ENCODE data around the gene NUDT22.
A peak's percentile ranks its signal among the peaks of the same experiment; 100 is the strongest.
"Not testable (repeated sequence)": the region's sequence is repeated elsewhere in the genome, so short reads cannot be mapped to it uniquely, and the experiment has no call there.

Gene NUDT22

GRCh38 chr11:64243236-64243854, 17.3 kb downstream of the NUDT22 start:
- peaks cover 28% of the 10 kb centered on the region for H3K4me1 ChIP-seq (ENCODE audit: control insufficient read depth, insufficient read depth, low read length)
- 91 to 93% methylated on average over 8 of the region's 8 CpGs for WGBS, 2 experiments
- no peak overlapping the region for H3K4me3 ChIP-seq (ENCODE audit: insufficient read depth, low read depth, low read length)
- peaks cover 5% of the 10 kb centered on the region for H3K36me3 ChIP-seq (ENCODE audit: control insufficient read depth, insufficient read depth, low read length)
- no peaks in the 10 kb centered on the region for H3K9me3 ChIP-seq (ENCODE audit: control insufficient read depth, low read length)
- peaks cover 7% of the 10 kb centered on the region for H3K27me3 ChIP-seq (ENCODE audit: control insufficient read depth, insufficient read depth, low read length, poor library complexity, severe bottlenecking)
- H3K27ac ChIP-seq (ENCODE audit: insufficient read depth, low read depth, low read length, poor library complexity, severe bottlenecking): no peak overlapping the region

GRCh38 chr11:64244107-64244506, 18.0 kb downstream of the NUDT22 start:
- H3K36me3 ChIP-seq (ENCODE audit: control insufficient read depth, insufficient read depth, low read length): peaks cover 5% of the 10 kb centered on the region
- no peak overlapping the region for H3K4me3 ChIP-seq (ENCODE audit: insufficient read depth, low read depth, low read length)
- peaks cover 7% of the 10 kb centered on the region for H3K27me3 ChIP-seq (ENCODE audit: control insufficient read depth, insufficient read depth, low read length, poor library complexity, severe bottlenecking)
- no peak overlapping the region for H3K27ac ChIP-seq (ENCODE audit: insufficient read depth, low read depth, low read length, poor library complexity, severe bottlenecking)
- peaks cover 28% of the 10 kb centered on the region for H3K4me1 ChIP-seq (ENCODE audit: control insufficient read depth, insufficient read depth, low read length)
- WGBS, 2 experiments: 72 to 81% methylated on average over 5 of the region's 5 CpGs
- H3K9me3 ChIP-seq (ENCODE audit: control insufficient read depth, low read length): no peaks in the 10 kb centered on the region

GRCh38 chr11:64244966-64245365, 18.9 kb downstream of the NUDT22 start:
- Histone ChIP-seq H3K4me1 (ENCODE audit: control insufficient read depth, insufficient read depth, low read length) (peaks cover 28% of the 10 kb centered on the region), H3K27ac (ENCODE audit: insufficient read depth, low read depth, low read length, poor library complexity, severe bottlenecking) (no peak overlapping the region)

GRCh38 chr11:64245401-64245796, 19.3 kb downstream of the NUDT22 start:
- no peaks in the 10 kb centered on the region for H3K9me3 ChIP-seq (ENCODE audit: control insufficient read depth, low read length)
- H3K4me1 ChIP-seq (ENCODE audit: control insufficient read depth, insufficient read depth, low read length): peaks cover 26% of the 10 kb centered on the region
- peaks cover 7% of the 10 kb centered on the region for H3K27me3 ChIP-seq (ENCODE audit: control insufficient read depth, insufficient read depth, low read length, poor library complexity, severe bottlenecking)
- H3K4me3 ChIP-seq (ENCODE audit: insufficient read depth, low read depth, low read length): peak overlapping the region; percentile 76
- H3K27ac ChIP-seq (ENCODE audit: insufficient read depth, low read depth, low read length, poor library complexity, severe bottlenecking): no peak overlapping the region
- H3K36me3 ChIP-seq (ENCODE audit: control insufficient read depth, insufficient read depth, low read length): peaks cover 5% of the 10 kb centered on the region
- WGBS, 2 experiments: 39 to 47% methylated on average over 4 to 6 of the region's 6 CpGs

More at GRCh38 chr11:64244966-64245365, 18.9 kb downstream of the NUDT22 start:
- peaks cover 5% of the 10 kb centered on the region for H3K36me3 ChIP-seq (ENCODE audit: control insufficient read depth, insufficient read depth, low read length)
- peak overlapping the region; percentile 76 for H3K4me3 ChIP-seq (ENCODE audit: insufficient read depth, low read depth, low read length)
- 80 to 85% methylated on average over 6 of the region's 6 CpGs for WGBS, 2 experiments
- H3K27me3 ChIP-seq (ENCODE audit: control insufficient read depth, insufficient read depth, low read length, poor library complexity, severe bottlenecking): peaks cover 7% of the 10 kb centered on the region
- H3K9me3 ChIP-seq (ENCODE audit: control insufficient read depth, low read length): no peaks in the 10 kb centered on the region

GRCh38 chr11:64245797-64246620, 19.9 kb downstream of the NUDT22 start:
- 1% methylated on average over 46 of the region's 46 CpGs for WGBS, 2 experiments
- Histone ChIP-seq H3K36me3 (ENCODE audit: control insufficient read depth, insufficient read depth, low read length) (peaks cover 5% of the 10 kb centered on the region), H3K27ac (ENCODE audit: insufficient read depth, low read depth, low read length, poor library complexity, severe bottlenecking) (no peak overlapping the region)

GRCh38 chr11:64246621-64246870, 20.5 kb downstream of the NUDT22 start:
- Histone ChIP-seq H3K27me3 (ENCODE audit: control insufficient read depth, insufficient read depth, low read length, poor library complexity, severe bottlenecking) (peaks cover 10% of the 10 kb centered on the region), H3K4me1 (ENCODE audit: control insufficient read depth, insufficient read depth, low read length) (peaks cover 32% of the 10 kb centered on the region), H3K4me3 (ENCODE audit: insufficient read depth, low read depth, low read length) (peak overlapping the region; percentile 77)
- WGBS, 2 experiments: 0% methylated on average over 43 of the region's 43 CpGs
- not testable (repeated sequence) for H3K27ac ChIP-seq (ENCODE audit: insufficient read depth, low read depth, low read length, poor library complexity, severe bottlenecking); H3K9me3 ChIP-seq (ENCODE audit: control insufficient read depth, low read length); H3K36me3 ChIP-seq (ENCODE audit: control insufficient read depth, insufficient read depth, low read length)

More at GRCh38 chr11:64245797-64246620, 19.9 kb downstream of the NUDT22 start:
- Histone ChIP-seq H3K4me3 (ENCODE audit: insufficient read depth, low read depth, low read length) (peak overlapping the region; percentile 76), H3K4me1 (ENCODE audit: control insufficient read depth, insufficient read depth, low read length) (peaks cover 32% of the 10 kb centered on the region), H3K27me3 (ENCODE audit: control insufficient read depth, insufficient read depth, low read length, poor library complexity, severe bottlenecking) (peaks cover 10% of the 10 kb centered on the region), H3K9me3 (ENCODE audit: control insufficient read depth, low read length) (no peaks in the 10 kb centered on the region)

GRCh38 chr11:64246871-64247728, 21.0 kb downstream of the NUDT22 start, which contains the start of gene PPP1R14B:
Gene PPP1R14B (minus strand): TSS chr11:64246943. CDS start chr11:64246673, 270 bp downstream.
- no peaks in the 10 kb centered on the region for H3K9me3 ChIP-seq (ENCODE audit: control insufficient read depth, low read length)
- peaks cover 10% of the 10 kb centered on the region for H3K27me3 ChIP-seq (ENCODE audit: control insufficient read depth, insufficient read depth, low read length, poor library complexity, severe bottlenecking)
- WGBS, 2 experiments: 0% methylated on average over 69 to 74 of the region's 74 CpGs
- peak within 1 kb of the TSS; percentile 86 for H3K27ac ChIP-seq (ENCODE audit: insufficient read depth, low read depth, low read length, poor library complexity, severe bottlenecking)
- H3K4me1 ChIP-seq (ENCODE audit: control insufficient read depth, insufficient read depth, low read length): peaks cover 31% of the 10 kb centered on the region
- H3K36me3 ChIP-seq (ENCODE audit: control insufficient read depth, insufficient read depth, low read length): peaks cover 5% of the 10 kb centered on the region
- H3K4me3 ChIP-seq (ENCODE audit: insufficient read depth, low read depth, low read length): peak within 1 kb of the TSS; percentile 77

GRCh38 chr11:64247729-64248531, 21.9 kb downstream of the NUDT22 start:
- Histone ChIP-seq H3K4me1 (ENCODE audit: control insufficient read depth, insufficient read depth, low read length) (peaks cover 27% of the 10 kb centered on the region), H3K9me3 (ENCODE audit: control insufficient read depth, low read length) (no peaks in the 10 kb centered on the region), H3K27me3 (ENCODE audit: control insufficient read depth, insufficient read depth, low read length, poor library complexity, severe bottlenecking) (peaks cover 10% of the 10 kb centered on the region), H3K36me3 (ENCODE audit: control insufficient read depth, insufficient read depth, low read length) (peaks cover 5% of the 10 kb centered on the region), H3K4me3 (ENCODE audit: insufficient read depth, low read depth, low read length) (peak overlapping the region; percentile 77), H3K27ac (ENCODE audit: insufficient read depth, low read depth, low read length, poor library complexity, severe bottlenecking) (no peak overlapping the region)
- 41% methylated on average over 31 of the region's 31 CpGs for WGBS, 2 experiments

GRCh38 chr11:64248578-64248977, 22.5 kb downstream of the NUDT22 start:
- H3K27me3 ChIP-seq (ENCODE audit: control insufficient read depth, insufficient read depth, low read length, poor library complexity, severe bottlenecking): peaks cover 10% of the 10 kb centered on the region
- no peaks in the 10 kb centered on the region for H3K9me3 ChIP-seq (ENCODE audit: control insufficient read depth, low read length)
- no peak overlapping the region for H3K27ac ChIP-seq (ENCODE audit: insufficient read depth, low read depth, low read length, poor library complexity, severe bottlenecking)
- 33 to 41% methylated on average over 7 of the region's 7 CpGs for WGBS, 2 experiments
- H3K36me3 ChIP-seq (ENCODE audit: control insufficient read depth, insufficient read depth, low read length): peaks cover 1% of the 10 kb centered on the region
- H3K4me1 ChIP-seq (ENCODE audit: control insufficient read depth, insufficient read depth, low read length): peaks cover 27% of the 10 kb centered on the region
- no peak overlapping the region for H3K4me3 ChIP-seq (ENCODE audit: insufficient read depth, low read depth, low read length)

Measured in ectodermal cell (in vitro differentiated cells).